ENCODE data around the gene DMBT1.

- TF ChIP-seq YY1 (IDR thresholded peaks at IDR 0.05; ENCODE audit: insufficient read depth, insufficient read length): no peak
- no peak for TF ChIP-seq ZNF274 (IDR thresholded peaks at IDR 0.05; ENCODE audit: low read depth, low read length)
- no peak for TF ChIP-seq SUZ12 (IDR thresholded peaks at IDR 0.05; ENCODE audit: extremely low read depth, insufficient read depth, insufficient read length)
Observed at GRCh38 chr10:122560279-122560804, at the start of gene DMBT1.
